ENCODE measurements around the gene GPR17. TPM values are rescaled to one million over a fixed set of nuclear protein-coding genes. Genes with fewer than 3 reads are reported as not detected.
A peak's percentile ranks its signal among the peaks of the same experiment; 100 is the strongest.

The GPR17 gene
- total RNA-seq, 2 experiments from 2014 or later = not detected

GRCh38 chr2:127663566-127664064 is 17.7 kb downstream of the GPR17 start:
- POLR2A ChIA-PET = no interaction called here
- H3K27me3 Mint-ChIP-seq = peaks cover 46% of the 10 kb centered on the region
- no peaks in the 10 kb centered on the region for H3K4me1 Mint-ChIP-seq
- H3K9me3 Mint-ChIP-seq = no peaks in the 10 kb centered on the region
- H3K36me3 Mint-ChIP-seq = no peaks in the 10 kb centered on the region
- H3K27ac Mint-ChIP-seq = no peak overlapping the region
- no peak for ATAC-seq (ENCODE audit: low read depth)
- no peak for DNase-seq
- H3K4me3 Mint-ChIP-seq = no peak overlapping the region

- no peak overlapping the region for H3K4me3 Mint-ChIP-seq
- no peak overlapping the region for H3K27ac Mint-ChIP-seq
- no peaks in the 10 kb centered on the region for H3K36me3 Mint-ChIP-seq
- ATAC-seq (ENCODE audit: low read depth) (no peak), DNase-seq (no peak)
- H3K9me3 Mint-ChIP-seq = no peaks in the 10 kb centered on the region
- POLR2A ChIA-PET = no interaction called here
- peaks cover 52% of the 10 kb centered on the region for H3K27me3 Mint-ChIP-seq
- no peaks in the 10 kb centered on the region for H3K4me1 Mint-ChIP-seq
Measured at GRCh38 chr2:127664065-127664894, 18.3 kb downstream of the GPR17 start.

- Mint-ChIP-seq H3K27ac (no peak overlapping the region), H3K36me3 (no peaks in the 10 kb centered on the region), H3K27me3 (peaks cover 56% of the 10 kb centered on the region), H3K4me1 (no peaks in the 10 kb centered on the region), H3K4me3 (no peak overlapping the region), H3K9me3 (no peaks in the 10 kb centered on the region)
- ATAC-seq (ENCODE audit: low read depth) (no peak), DNase-seq (no peak)
- POLR2A ChIA-PET = interaction anchor here (0.5 kb wide), 1 partner anchor 291 kb away, joined by 3 read pairs; no protein-coding TSS in a partner anchor
Measured at GRCh38 chr2:127664895-127665225, 18.9 kb downstream of the GPR17 start.

GRCh38 chr2:127665267-127665893 is 19.4 kb downstream of the GPR17 start:
- no peak overlapping the region for H3K27ac Mint-ChIP-seq
- H3K4me1 Mint-ChIP-seq = no peaks in the 10 kb centered on the region
- ATAC-seq (ENCODE audit: low read depth) (no peak), DNase-seq (no peak)
- peaks cover 60% of the 10 kb centered on the region for H3K27me3 Mint-ChIP-seq
- POLR2A ChIA-PET = interaction anchor here (0.5 kb wide), 1 partner anchor 290 kb away, joined by 3 read pairs; no protein-coding TSS in a partner anchor
- H3K9me3 Mint-ChIP-seq = no peaks in the 10 kb centered on the region
- no peak overlapping the region for H3K4me3 Mint-ChIP-seq
- H3K36me3 Mint-ChIP-seq = no peaks in the 10 kb centered on the region

GRCh38 chr2:127669056-127669455 is 23.1 kb downstream of the GPR17 start:
- POLR2A ChIA-PET = no interaction called here
- Mint-ChIP-seq H3K27ac (no peak overlapping the region), H3K4me3 (no peak overlapping the region), H3K9me3 (no peaks in the 10 kb centered on the region), H3K27me3 (peaks cover 71% of the 10 kb centered on the region), H3K4me1 (no peaks in the 10 kb centered on the region), H3K36me3 (no peaks in the 10 kb centered on the region)
- DNase-seq (no peak), ATAC-seq (ENCODE audit: low read depth) (no peak)

- POLR2A ChIA-PET = no interaction called here
Measured at GRCh38 chr2:127670055-127670956, 24.4 kb downstream of the GPR17 start.

GRCh38 chr2:127670957-127671290 is 25.0 kb downstream of the GPR17 start:
- H3K27me3 Mint-ChIP-seq = peaks cover 65% of the 10 kb centered on the region
- H3K36me3 Mint-ChIP-seq = no peaks in the 10 kb centered on the region
- no peak overlapping the region for H3K4me3 Mint-ChIP-seq
- H3K4me1 Mint-ChIP-seq = peaks cover 4% of the 10 kb centered on the region
- no peak for DNase-seq
- H3K27ac Mint-ChIP-seq = no peak overlapping the region
- ATAC-seq (ENCODE audit: low read depth) = no peak
- POLR2A ChIA-PET = no interaction called here
- no peaks in the 10 kb centered on the region for H3K9me3 Mint-ChIP-seq

More at GRCh38 chr2:127670055-127670956, 24.4 kb downstream of the GPR17 start:
- peaks cover 67% of the 10 kb centered on the region for H3K27me3 Mint-ChIP-seq
- no peaks in the 10 kb centered on the region for H3K9me3 Mint-ChIP-seq
- H3K4me3 Mint-ChIP-seq = no peak overlapping the region
- H3K4me1 Mint-ChIP-seq = peaks cover 4% of the 10 kb centered on the region
- no peak for DNase-seq
- no peak overlapping the region for H3K27ac Mint-ChIP-seq
- H3K36me3 Mint-ChIP-seq = no peaks in the 10 kb centered on the region
- no peak for ATAC-seq (ENCODE audit: low read depth)

- DNase-seq (no peak), ATAC-seq (ENCODE audit: low read depth) (no peak)
- no peak overlapping the region for H3K27ac Mint-ChIP-seq
- H3K36me3 Mint-ChIP-seq = no peaks in the 10 kb centered on the region
- peaks cover 66% of the 10 kb centered on the region for H3K27me3 Mint-ChIP-seq
- no peaks in the 10 kb centered on the region for H3K9me3 Mint-ChIP-seq
- peaks cover 4% of the 10 kb centered on the region for H3K4me1 Mint-ChIP-seq
- H3K4me3 Mint-ChIP-seq = no peak overlapping the region
- POLR2A ChIA-PET = no interaction called here
Measured at GRCh38 chr2:127671557-127672302, 25.8 kb downstream of the GPR17 start.

- peaks cover 4% of the 10 kb centered on the region for H3K4me1 Mint-ChIP-seq
- DNase-seq (no peak), ATAC-seq (ENCODE audit: low read depth) (no peak)
- no peak overlapping the region for H3K4me3 Mint-ChIP-seq
- H3K27ac Mint-ChIP-seq = no peak overlapping the region
- no peaks in the 10 kb centered on the region for H3K9me3 Mint-ChIP-seq
- H3K36me3 Mint-ChIP-seq = no peaks in the 10 kb centered on the region
- POLR2A ChIA-PET = no interaction called here
- peaks cover 66% of the 10 kb centered on the region for H3K27me3 Mint-ChIP-seq
Measured at GRCh38 chr2:127672341-127673224, 26.6 kb downstream of the GPR17 start.

GRCh38 chr2:127673291-127674069 is 27.5 kb downstream of the GPR17 start:
- DNase-seq = no peak
- POLR2A ChIA-PET = interaction anchor here (0.6 kb wide), 1 partner anchor 9 kb away, joined by 3 read pairs; no protein-coding TSS in a partner anchor

GRCh38 chr2:127674241-127675209 is 28.6 kb downstream of the GPR17 start:
- Mint-ChIP-seq H3K4me3 (peak overlapping the region; percentile 79), H3K36me3 (no peaks in the 10 kb centered on the region), H3K27me3 (peaks cover 63% of the 10 kb centered on the region), H3K27ac (no peak overlapping the region), H3K9me3 (no peaks in the 10 kb centered on the region), H3K4me1 (peaks cover 4% of the 10 kb centered on the region)
- peak; percentile 60 for ATAC-seq (ENCODE audit: low read depth)
- no peak for DNase-seq
- POLR2A ChIA-PET = interaction anchor here (0.6 kb wide), 1 partner anchor 8 kb away, joined by 3 read pairs; no protein-coding TSS in a partner anchor

More at GRCh38 chr2:127673291-127674069, 27.5 kb downstream of the GPR17 start:
- no peak for ATAC-seq (ENCODE audit: low read depth)
- peaks cover 71% of the 10 kb centered on the region for H3K27me3 Mint-ChIP-seq
- no peaks in the 10 kb centered on the region for H3K9me3 Mint-ChIP-seq
- H3K36me3 Mint-ChIP-seq = no peaks in the 10 kb centered on the region
- no peak overlapping the region for H3K4me3 Mint-ChIP-seq
- H3K4me1 Mint-ChIP-seq = peaks cover 4% of the 10 kb centered on the region
- no peak overlapping the region for H3K27ac Mint-ChIP-seq

Measured in activated naive CD8-positive, alpha-beta T cell treated with anti-CD3 and anti-CD28 coated beads, Interleukin-2, amount 10 ng/mL, durations not matched to agents 7 days and 5 days (primary cell).